GM12873 (cell line): ENCODE measurements around the gene TRABD.

Source experiments
- CTCF ChIP-seq: IDR thresholded peaks from 2 replicates; pipeline ENCODE4 v1.5.1; 2012; ENCODE audit warnings: low read depth, mild to moderate bottlenecking, moderate library complexity, low read length, control low read depth; ENCODE audit not compliant: insufficient read depth; ENCODE audit errors: missing control alignments

The TRABD gene

GRCh38 chr22:50180727-50181521, 4.8 kb upstream of the TRABD start:
- no peak for TF ChIP-seq CTCF

DNA sequence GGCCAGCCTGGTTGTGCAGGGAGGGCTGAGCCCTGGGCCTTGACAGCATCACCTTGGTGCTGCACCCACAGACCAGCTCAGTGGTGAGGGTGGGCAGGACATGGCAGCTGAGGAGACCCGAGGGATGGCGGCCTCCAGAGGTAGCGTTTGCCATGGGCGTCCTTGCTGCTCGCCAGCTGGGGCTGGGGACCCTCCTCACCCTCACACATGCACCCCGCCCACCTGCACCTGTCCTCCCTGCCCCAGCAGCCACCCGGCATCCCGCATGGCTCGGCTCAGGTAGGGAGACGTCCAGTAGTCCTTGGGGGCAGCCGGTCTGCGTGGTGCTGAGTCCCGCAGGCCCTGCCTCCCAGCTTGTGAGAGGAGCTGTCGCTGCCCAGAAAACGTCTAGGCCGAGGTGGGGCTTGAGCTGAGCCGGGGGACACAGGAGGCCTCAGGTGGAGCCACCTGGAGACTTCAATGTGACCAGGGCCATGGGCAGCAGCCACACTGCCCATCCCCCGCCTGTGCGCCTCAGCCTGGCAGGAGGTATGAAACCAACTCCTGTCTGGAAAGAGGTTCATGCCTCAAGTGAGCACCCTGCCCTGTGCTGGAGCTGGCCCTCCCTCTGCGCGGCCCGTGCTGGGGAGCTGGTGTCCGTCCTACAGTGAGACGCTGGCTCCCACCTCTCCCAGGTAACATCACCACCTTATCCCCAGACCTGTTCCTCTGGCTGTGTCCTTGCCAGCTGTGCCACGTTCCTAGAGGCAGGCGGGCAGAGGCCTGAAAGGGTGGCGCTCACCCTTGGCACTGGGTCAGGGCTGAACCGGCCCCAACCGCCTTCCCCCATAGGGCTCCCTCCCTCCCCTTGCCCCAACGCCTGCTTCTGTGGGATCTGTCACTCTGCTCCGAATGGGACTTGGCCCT, 3.3 kb upstream of the TRABD start:
- TF ChIP-seq CTCF: no peak

- no peak for TF ChIP-seq CTCF
Measured at GRCh38 chr22:50183141-50183971, 2.4 kb upstream of the TRABD start.

DNA sequence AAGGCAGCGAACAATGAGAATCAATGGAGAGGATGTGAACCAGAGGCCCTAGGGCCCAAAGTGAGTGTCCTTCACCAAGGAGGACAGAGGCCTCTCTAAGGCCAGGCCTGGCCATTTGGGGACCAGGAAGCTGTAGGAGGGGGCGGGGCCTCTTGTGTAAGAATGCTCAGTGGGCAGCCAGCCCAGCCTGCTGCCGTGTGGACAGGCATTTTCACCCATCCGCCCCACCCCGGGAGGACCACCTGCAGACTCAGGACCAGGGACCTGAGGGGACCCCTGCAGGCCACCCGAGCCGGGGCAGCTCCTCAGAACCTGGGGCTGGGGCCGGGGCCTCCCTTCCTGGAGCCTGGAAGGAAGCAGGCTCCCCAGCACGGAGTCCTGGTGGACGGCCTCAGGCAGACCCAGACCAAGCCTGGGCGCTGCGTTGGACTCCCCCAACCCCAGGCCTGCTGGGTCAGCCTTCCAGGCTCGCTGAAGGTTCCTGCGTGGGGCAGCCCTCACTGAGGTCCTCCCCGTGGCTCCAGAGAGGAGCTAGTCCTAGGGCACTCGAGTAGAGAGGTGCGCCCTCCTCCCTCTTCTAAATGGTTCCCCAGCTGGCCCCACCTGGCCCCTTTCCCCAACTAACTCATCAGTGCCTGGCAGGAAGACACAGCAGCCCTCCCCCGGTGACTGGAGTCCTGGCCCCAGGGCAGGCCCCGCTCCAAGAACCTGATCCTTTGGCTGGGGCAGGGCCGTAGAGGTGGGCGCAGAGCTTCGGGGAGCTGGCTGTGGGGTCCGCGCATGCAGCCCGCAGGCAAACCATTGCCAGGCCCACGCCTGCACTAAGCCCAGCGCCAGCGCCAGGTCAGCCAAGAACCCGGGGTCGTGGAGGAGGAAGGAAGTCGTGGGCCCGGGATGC, 1.5 kb upstream of the TRABD start:
- TF ChIP-seq CTCF: no peak

- TF ChIP-seq CTCF: no peak
Measured at GRCh38 chr22:50184902-50185374, 775 bp upstream of the TRABD start.

DNA sequence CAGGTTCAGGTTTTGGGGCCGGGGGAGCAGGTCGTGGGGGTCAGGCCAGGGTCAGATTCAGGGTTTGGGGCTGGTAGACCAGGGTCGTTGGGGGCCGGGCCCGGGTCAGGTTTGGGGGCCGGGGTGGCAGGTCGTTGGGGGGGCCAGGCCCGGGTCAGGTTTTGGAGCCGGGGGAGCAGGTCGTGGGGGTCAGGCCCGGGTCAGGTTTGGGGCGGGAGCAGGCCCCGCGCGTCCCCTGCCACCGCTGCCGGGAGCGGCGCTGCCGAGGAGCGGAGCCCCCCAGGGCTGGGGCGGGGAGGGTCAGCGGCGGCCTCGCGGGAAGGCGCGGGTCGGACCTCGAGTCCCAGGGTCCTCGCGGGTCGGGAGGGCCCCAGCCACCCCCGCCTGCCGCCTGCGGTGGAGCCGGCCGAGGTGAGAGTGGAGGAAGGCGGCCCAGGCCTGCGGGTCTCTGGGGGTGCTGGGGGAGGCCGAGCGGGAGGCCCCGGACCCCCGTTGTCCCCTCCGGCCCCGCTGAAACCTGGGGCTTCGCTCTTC, 535 bp downstream of the TRABD start:
- no peak for TF ChIP-seq CTCF
